ENCODE data around the gene NOVA2.

- TF ChIP-seq CTCF (IDR thresholded peaks at IDR 0.05): no peak
- TF ChIP-seq POLR2A (IDR thresholded peaks at IDR 0.05): no peak
Observed at GRCh38 chr19:45899919-45900589, 73.6 kb downstream of the NOVA2 start.
